ENCODE results near the gene ELF5. TPM values are rescaled to one million over a fixed set of nuclear protein-coding genes. Genes with fewer than 3 reads are reported as not detected.

Gene ELF5
- polyA plus RNA-seq, 5 donors, result 24.4 to 40.4 (median 28.4) TPM

DNA sequence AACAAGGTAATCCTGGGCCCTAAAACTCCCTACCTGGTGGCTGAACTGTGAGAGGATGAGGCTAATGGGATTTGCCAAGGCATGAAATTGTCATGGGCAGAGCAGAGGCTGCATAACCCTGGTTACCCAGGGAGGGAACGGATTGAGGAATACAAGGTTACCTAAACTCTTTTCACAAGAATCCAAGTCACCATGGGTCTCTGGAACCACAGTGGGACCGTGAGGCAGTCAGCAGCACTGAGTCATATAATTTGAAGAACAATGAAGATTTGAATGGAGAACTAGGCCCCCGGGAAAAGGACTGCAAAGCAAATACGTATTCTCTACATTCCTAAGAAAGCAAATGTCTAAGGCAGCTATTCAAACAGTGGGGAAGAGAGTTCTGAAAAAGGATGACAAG is 55.1 kb downstream of the ELF5 start:
- no peak for DNase-seq

DNA sequence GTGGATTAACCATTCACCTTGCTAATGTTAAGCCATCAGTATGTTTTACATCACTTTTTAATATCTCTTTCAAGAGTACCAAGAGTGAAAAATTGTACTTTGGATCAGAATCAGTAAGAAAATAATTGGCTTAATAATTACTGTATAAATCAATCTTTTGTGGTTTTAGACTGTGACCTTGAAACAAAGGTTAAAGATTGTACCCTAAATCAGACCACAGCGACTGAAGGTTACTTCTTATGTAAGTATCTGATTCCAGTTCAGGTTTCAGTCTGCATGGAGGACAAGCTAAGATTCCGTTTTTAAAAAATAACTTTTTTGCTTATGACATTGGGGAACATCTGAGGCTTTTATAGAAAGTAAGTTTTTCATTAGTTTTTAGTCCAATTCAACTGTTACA is 56.0 kb downstream of the ELF5 start:
- DNase-seq, result no peak

GRCh38 chr11:34454308-34455032 is 59.1 kb downstream of the ELF5 start:
- no peak for DNase-seq

DNA sequence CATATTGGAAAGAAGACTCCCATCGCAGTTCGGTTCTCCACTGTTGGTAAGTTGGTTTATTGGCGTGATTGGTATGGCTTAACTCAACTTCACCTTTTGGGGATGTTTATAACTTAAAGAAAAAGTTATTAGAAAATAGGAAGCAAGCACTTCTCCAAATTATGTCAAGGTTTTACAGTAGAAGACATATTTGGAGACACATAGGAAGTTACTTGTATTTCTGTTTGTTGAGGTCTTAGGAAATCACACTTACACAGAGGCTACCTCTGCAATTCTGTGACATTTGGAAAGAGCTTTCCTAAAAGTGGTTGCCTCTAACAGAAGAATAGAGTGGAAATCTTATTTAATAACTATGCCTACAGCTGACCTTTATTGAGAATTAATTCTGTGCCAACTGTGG is 62.5 kb downstream of the ELF5 start:
- DNase-seq, result no peak

- no peak for DNase-seq
Observed at GRCh38 chr11:34449013-34449412, 64.6 kb downstream of the ELF5 start.

- DNase-seq, result no peak
Observed at GRCh38 chr11:34448223-34448994, 65.2 kb downstream of the ELF5 start.

- DNase-seq, result no peak
Observed at GRCh38 chr11:34447044-34447443, 66.5 kb downstream of the ELF5 start.

GRCh38 chr11:34446386-34446785 is 67.2 kb downstream of the ELF5 start:
- DNase-seq, result no peak

DNA sequence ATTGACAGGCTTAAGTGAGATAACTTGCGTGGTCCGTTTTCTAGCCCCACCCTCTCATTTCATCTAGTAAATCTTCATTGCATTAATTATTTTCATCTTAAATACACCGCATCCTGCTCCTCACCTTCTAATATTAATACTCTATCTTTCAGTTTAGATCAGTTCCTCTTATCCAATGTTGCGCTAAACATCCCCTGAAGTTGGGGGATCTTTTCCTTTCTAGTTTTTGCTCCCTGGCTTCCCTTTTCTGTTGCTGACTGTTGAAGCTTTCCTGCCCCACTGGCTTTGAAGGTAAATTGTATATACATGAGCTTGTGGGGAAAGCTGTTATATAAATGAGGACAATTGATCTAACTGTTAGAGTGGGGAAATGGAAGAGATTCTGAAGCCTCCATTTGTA is 67.6 kb downstream of the ELF5 start:
- no peak for DNase-seq

- DNase-seq, result no peak
Observed at GRCh38 chr11:34444428-34444827, 69.2 kb downstream of the ELF5 start.

DNA sequence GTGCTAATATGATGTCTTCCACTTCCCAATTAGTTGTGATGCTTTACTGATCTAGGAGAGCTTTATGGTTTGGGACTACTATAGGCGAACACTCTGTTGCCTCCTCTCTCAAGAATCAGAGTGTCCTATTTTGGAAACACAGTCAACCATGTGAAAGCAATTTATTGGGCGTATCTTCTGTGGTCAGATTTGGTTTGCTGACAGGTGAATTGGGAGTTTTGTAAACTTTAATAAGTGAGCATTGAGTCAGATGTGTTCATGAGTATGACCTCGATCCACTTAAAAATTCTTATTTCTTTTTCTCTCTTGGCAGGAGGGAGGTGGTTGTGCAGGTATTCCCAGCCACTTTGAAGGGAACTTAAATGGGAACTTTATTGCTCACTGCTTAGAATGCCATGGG is 70.5 kb downstream of the ELF5 start:
- no peak for DNase-seq

GRCh38 chr11:34441814-34442213 is 71.8 kb downstream of the ELF5 start:
- no peak for DNase-seq

DNA sequence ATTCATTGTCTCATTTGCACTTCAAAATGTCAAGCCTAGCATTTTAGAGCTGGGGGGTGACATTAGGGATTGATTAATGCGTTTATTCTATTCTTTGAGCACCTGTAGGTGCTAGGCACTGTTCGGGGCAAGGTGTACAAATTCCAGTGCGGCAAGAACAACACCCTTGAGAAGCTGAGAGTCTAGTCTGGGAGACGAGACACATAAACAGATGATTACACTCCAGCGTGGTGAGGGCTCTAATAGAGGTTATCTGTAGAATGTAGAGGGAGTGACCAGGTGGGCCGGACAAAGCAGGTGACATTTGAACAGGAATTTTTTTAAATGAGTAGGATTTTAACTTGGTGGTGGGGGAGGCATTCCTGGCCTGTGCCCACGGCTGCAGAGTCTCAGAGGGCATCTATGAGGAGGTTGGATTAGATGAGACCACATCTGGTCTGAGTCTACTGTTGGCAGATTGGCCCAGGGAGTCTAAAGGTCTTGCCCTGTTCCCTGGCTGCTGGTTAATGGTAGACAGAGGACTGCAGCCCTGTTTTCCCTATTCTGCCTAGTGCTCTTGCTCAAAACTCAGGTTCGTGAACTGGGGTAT is 73.9 kb downstream of the ELF5 start:
- DNase-seq, result no peak

DNA sequence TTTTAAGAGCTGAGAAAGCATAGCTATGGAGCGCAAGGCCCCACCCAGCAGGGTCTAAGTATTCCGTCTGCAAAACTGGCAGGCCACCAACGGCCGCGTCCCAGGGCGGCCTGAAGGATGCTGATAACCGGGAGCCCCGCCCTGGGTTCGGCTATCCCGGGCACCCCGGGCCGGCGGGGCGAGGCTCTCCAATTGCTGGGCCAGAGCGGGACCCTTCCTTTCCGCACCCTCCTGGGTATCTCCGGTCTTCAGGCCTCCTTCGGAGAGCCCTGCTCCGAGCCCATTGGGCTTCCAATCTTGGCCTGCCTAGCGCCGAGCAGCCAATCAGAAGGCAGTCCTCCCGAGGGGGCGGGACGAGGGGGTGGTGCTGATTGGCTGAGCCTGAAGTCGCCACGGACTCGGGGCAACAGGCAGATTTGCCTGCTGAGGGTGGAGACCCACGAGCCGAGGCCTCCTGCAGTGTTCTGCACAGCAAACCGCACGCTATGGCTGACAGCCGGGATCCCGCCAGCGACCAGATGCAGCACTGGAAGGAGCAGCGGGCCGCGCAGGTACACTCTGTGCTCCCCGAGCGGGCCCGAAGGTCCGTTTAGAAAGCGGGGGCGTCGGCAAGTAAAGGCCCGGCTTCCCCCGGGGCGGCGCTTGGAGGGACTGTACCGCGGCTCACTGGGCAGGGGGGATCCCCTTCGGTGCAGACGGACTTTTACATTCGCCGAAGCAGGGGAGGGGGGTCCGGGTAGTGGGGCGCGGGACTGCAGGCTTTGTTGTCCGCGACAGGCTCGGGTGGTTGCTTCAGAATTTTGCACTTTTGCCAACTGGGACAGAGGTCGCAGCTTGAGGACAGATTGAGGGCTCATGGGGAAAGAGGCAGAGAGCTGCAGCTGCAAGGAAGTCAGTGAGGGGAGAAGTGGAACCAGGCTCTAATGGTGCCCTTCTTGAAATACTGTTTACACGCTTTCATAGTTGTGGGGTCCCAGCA is 74.8 kb downstream of the ELF5 start, which contains the start of gene CAT:
Gene CAT (plus strand): TSS at position 406 of the 979 bp plus-strand sequence. CDS start 80 bp downstream, at position 486.
- DNase-seq, result peak; percentile 97 to 98

DNA sequence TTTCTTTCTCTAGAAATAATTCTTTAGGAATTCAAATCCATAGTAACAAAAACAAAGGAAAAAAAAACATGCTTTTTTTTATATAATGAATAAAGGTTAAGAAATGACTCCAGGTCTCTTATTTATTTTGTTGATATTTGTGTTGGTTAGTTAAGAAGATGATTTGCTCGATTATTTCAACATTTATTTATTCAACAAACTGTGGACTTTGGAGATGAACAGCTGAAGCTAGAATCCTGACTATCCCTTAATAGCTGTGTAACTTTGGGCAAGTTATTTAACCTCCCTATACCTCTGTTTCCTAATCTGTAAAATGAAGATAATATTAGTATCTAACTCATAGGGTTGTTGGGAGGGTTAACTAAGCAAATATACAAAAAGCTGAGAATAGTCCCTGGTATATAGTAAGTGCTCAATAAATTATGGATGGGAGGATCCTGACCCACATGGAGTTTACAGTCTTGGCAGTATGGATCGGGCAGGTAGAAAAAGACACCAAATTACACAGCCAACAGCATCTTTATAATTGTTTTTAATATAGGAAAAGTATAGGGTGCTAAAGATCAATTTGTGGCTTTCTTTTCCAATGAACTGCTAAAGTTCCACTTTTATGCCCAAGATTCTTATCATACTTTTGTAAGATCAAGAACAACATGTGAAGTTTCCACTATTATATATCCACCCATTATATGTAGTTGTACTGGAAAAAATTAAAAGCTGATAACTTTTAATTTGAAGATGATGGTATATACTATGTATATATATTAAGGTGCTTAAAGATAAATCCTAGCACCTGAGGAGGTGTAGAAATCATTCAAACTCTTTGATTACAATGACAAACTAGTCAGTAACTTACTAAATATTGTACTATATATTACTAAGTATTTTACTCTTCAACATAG is 76.1 kb downstream of the ELF5 start:
- DNase-seq, result no peak

GRCh38 chr11:34433899-34434298 is 79.7 kb downstream of the ELF5 start:
- no peak for DNase-seq

- no peak for DNase-seq
Observed at GRCh38 chr11:34432822-34433221, 80.8 kb downstream of the ELF5 start.

- DNase-seq, result no peak
Observed at GRCh38 chr11:34431979-34432378, 81.6 kb downstream of the ELF5 start.

All from right lung (tissue), 5 donors.